HepG2 (cell line): ENCODE measurements around the gene DNALI1. TPM values are rescaled to one million over a fixed set of nuclear protein-coding genes. Genes with fewer than 3 reads are reported as not detected.

Source experiments
- BATF2 ChIP-seq: sonication (generic); formaldehyde crosslinking; IDR thresholded peaks from 2 replicates; pipeline ENCODE4 v1.8.0; 2022; ENCODE audit warnings: mild to moderate bottlenecking, missing genetic modification reagents, moderate library complexity
- CREB1 ChIP-seq, 2 experiments: fragments of 450-650 bp in 1 of 2; IDR thresholded peaks; 2 replicates each; pipeline ENCODE4 v1.6.1; 2016 to 2017; ENCODE audit warnings: control low read depth in 1 of 2, mild to moderate bottlenecking in 1 of 2, missing compliant biosample characterization in 1 of 2, missing genetic modification characterization in 1 of 2
- HNRNPH1 ChIP-seq: fragments of 200-400 bp; formaldehyde crosslinking; optimal IDR thresholded peaks from 2 replicates; pipeline ENCODE3; 2017; ENCODE audit warnings: mild to moderate bottlenecking, low read depth, low read length
- MAZ ChIP-seq, 2 experiments: sonication (generic) in 1 of 2; formaldehyde crosslinking in 1 of 2; IDR thresholded peaks; 2 replicates each; pipeline versions ENCODE4 v1.5.0 to v1.6.1; 2012 to 2020; ENCODE audit warnings: low read depth in 2 of 2, mild to moderate bottlenecking in 2 of 2, borderline replicate concordance in 1 of 2, improper control_type of control experiment in 1 of 2, low read length in 1 of 2, missing genetic modification reagents in 1 of 2, moderate library complexity in 1 of 2
- NFKBIZ ChIP-seq: IDR thresholded peaks from 2 replicates; pipeline ENCODE4 v1.6.1; 2018; ENCODE audit warnings: missing genetic modification reagents, missing compliant biosample characterization
- TAF15 ChIP-seq: fragments of 200-400 bp; formaldehyde crosslinking; IDR thresholded peaks from one replicate; pipeline ENCODE4 v1.6.1; 2018; ENCODE audit warnings: mild to moderate bottlenecking, low read depth, low read length; ENCODE audit not compliant: poor library complexity, severe bottlenecking
- TOE1 ChIP-seq: sonication (generic); formaldehyde crosslinking; IDR thresholded peaks from 2 replicates; pipeline ENCODE4 v1.4.0; 2020; ENCODE audit warnings: mild to moderate bottlenecking, missing genetic modification reagents
- ZBTB21 ChIP-seq: sonication (generic); formaldehyde crosslinking; IDR thresholded peaks from 2 replicates; pipeline ENCODE4 v1.4.0; 2020; ENCODE audit warnings: missing genetic modification reagents
- ZNF292 ChIP-seq: sonication (generic); formaldehyde crosslinking; IDR thresholded peaks from 2 replicates; pipeline ENCODE4 v1.8.1; 2022; ENCODE audit warnings: mild to moderate bottlenecking, low read depth, missing genetic modification reagents, borderline replicate concordance
- ZNF3 ChIP-seq: IDR thresholded peaks from 2 replicates; pipeline ENCODE4 v1.7.0; 2017; ENCODE audit warnings: inconsistent platforms
- ZNF354B ChIP-seq: sonication (generic); formaldehyde crosslinking; IDR thresholded peaks from 2 replicates; pipeline ENCODE4 v1.8.0; 2022; ENCODE audit warnings: mild to moderate bottlenecking, missing genetic modification reagents
- ZNF383 ChIP-seq: sonication (generic); formaldehyde crosslinking; IDR thresholded peaks from 2 replicates; pipeline ENCODE4 v1.4.0; 2020; ENCODE audit warnings: missing genetic modification reagents, mild to moderate bottlenecking, borderline replicate concordance
- ZNF605 ChIP-seq: sonication (generic); formaldehyde crosslinking; IDR thresholded peaks from 2 replicates; pipeline ENCODE4 v1.8.0; 2022; ENCODE audit warnings: mild to moderate bottlenecking, missing genetic modification reagents
- ZNF761 ChIP-seq: sonication (generic); formaldehyde crosslinking; conservative IDR thresholded peaks from 2 replicates; pipeline ENCODE4 v1.4.0; 2020; ENCODE audit warnings: mild to moderate bottlenecking, missing genetic modification reagents
- polyA plus RNA-seq, 8 experiments: library from polyadenylated mRNA; depleted of rRNA in 3 of 8; stranded (reverse) in 7 of 8; unstranded in 1 of 8; fragments of >200 nt; fragmentation: Illumina TruSeq in 4 of 8; extraction: Trizol in 4 of 8; gene quantifications; 2 replicates each; pipeline versions ENCODE4 v1.2.1 to v1.2.3, GENCODE V29; 2011 to 2016; ENCODE audit warnings: low read depth in 4 of 8, missing spikeins in 1 of 8, mixed read lengths in 1 of 8; ENCODE audit not compliant: insufficient read depth in 1 of 8
- total RNA-seq, 5 experiments: library from RNA; depleted of rRNA; stranded (reverse); fragments of >200 nt; fragmentation: Illumina TruSeq; extraction: Trizol; gene quantifications; 2 replicates each; pipeline ENCODE4 v1.2.3, GENCODE V29; 2016; ENCODE audit warnings: low read depth in 1 of 5
- TF ChIP-seq, protein P1 (sequence below): sonication (generic); formaldehyde crosslinking; IDR thresholded peaks from 2 replicates; pipeline ENCODE4 v1.4.0; 2020; ENCODE audit warnings: missing genetic modification reagents
- TF ChIP-seq, protein P2 (sequence below): sonication (generic); formaldehyde crosslinking; IDR thresholded peaks from 2 replicates; pipeline ENCODE4 v1.4.0; 2020; ENCODE audit warnings: missing genetic modification reagents, borderline replicate concordance
- TF ChIP-seq, protein P3 (sequence below), 2 experiments: fragments of 450-650 bp in 1 of 2; sonication (generic) in 1 of 2; formaldehyde crosslinking; IDR thresholded peaks; 2 replicates each; pipeline versions ENCODE4 v1.5.0 to v1.8.0; 2020 to 2022; ENCODE audit warnings: mild to moderate bottlenecking in 1 of 2, missing genetic modification reagents in 1 of 2
- TF ChIP-seq, protein P4 (sequence below): sonication (generic); formaldehyde crosslinking; IDR thresholded peaks from 2 replicates; pipeline ENCODE4 v1.5.1; 2020; ENCODE audit warnings: mild to moderate bottlenecking, missing genetic modification reagents, moderate library complexity

Gene DNALI1
- total and polyA plus RNA-seq, 2 of the 13 experiments (the other 11 are each of a cell fraction or from before 2014, with no cell fraction given): 0.42 to 0.70 TPM

- TF ChIP-seq CREB1 (IDR thresholded peaks at IDR 0.05) (peak; percentile 96), CREB1 (CRISPR knock-in tag; IDR thresholded peaks at IDR 0.05) (peak; percentile 98), ZNF761 (0 out of 2 replicates have a peak, but pooled peaks have one; percentile 49), ZNF354B (CRISPR knock-in tag) (no peak), TOE1 (CRISPR knock-in tag) (no peak), ZBTB21 (CRISPR knock-in tag) (peak; percentile 56; the same call in 1 of the 2 replicates), ZNF292 (CRISPR knock-in tag) (peak; percentile 45; the same call in 1 of the 2 replicates), ZNF383 (CRISPR knock-in tag) (no peak), TAF15 (no peak), MAZ (IDR thresholded peaks at IDR 0.05; ENCODE audit: borderline replicate concordance, low read depth, low read length) (peak; percentile 60; the same call in 1 of the 2 replicates), MAZ (CRISPR knock-in tag; IDR thresholded peaks at IDR 0.05; ENCODE audit: low read depth) (peak; percentile 84), BATF2 (CRISPR knock-in tag) (no peak), ZNF3 (CRISPR knock-in tag) (0 out of 2 replicates have a peak, but pooled peaks have one; percentile 34), ZNF605 (CRISPR knock-in tag) (no peak), HNRNPH1 (no peak), NFKBIZ (no peak)
- TF ChIP-seq, protein P1, sequence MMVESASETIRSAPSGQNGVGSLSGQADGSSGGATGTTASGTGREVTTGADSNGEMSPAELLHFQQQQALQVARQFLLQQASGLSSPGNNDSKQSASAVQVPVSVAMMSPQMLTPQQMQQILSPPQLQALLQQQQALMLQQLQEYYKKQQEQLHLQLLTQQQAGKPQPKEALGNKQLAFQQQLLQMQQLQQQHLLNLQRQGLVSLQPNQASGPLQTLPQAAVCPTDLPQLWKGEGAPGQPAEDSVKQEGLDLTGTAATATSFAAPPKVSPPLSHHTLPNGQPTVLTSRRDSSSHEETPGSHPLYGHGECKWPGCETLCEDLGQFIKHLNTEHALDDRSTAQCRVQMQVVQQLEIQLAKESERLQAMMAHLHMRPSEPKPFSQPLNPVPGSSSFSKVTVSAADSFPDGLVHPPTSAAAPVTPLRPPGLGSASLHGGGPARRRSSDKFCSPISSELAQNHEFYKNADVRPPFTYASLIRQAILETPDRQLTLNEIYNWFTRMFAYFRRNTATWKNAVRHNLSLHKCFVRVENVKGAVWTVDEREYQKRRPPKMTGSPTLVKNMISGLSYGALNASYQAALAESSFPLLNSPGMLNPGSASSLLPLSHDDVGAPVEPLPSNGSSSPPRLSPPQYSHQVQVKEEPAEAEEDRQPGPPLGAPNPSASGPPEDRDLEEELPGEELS (CRISPR knock-in tag): no peak
- TF ChIP-seq, protein P2, sequence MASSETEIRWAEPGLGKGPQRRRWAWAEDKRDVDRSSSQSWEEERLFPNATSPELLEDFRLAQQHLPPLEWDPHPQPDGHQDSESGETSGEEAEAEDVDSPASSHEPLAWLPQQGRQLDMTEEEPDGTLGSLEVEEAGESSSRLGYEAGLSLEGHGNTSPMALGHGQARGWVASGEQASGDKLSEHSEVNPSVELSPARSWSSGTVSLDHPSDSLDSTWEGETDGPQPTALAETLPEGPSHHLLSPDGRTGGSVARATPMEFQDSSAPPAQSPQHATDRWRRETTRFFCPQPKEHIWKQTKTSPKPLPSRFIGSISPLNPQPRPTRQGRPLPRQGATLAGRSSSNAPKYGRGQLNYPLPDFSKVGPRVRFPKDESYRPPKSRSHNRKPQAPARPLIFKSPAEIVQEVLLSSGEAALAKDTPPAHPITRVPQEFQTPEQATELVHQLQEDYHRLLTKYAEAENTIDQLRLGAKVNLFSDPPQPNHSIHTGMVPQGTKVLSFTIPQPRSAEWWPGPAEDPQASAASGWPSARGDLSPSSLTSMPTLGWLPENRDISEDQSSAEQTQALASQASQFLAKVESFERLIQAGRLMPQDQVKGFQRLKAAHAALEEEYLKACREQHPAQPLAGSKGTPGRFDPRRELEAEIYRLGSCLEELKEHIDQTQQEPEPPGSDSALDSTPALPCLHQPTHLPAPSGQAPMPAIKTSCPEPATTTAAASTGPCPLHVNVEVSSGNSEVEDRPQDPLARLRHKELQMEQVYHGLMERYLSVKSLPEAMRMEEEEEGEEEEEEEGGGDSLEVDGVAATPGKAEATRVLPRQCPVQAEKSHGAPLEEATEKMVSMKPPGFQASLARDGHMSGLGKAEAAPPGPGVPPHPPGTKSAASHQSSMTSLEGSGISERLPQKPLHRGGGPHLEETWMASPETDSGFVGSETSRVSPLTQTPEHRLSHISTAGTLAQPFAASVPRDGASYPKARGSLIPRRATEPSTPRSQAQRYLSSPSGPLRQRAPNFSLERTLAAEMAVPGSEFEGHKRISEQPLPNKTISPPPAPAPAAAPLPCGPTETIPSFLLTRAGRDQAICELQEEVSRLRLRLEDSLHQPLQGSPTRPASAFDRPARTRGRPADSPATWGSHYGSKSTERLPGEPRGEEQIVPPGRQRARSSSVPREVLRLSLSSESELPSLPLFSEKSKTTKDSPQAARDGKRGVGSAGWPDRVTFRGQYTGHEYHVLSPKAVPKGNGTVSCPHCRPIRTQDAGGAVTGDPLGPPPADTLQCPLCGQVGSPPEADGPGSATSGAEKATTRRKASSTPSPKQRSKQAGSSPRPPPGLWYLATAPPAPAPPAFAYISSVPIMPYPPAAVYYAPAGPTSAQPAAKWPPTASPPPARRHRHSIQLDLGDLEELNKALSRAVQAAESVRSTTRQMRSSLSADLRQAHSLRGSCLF (CRISPR knock-in tag): no peak
- TF ChIP-seq, protein P3, sequence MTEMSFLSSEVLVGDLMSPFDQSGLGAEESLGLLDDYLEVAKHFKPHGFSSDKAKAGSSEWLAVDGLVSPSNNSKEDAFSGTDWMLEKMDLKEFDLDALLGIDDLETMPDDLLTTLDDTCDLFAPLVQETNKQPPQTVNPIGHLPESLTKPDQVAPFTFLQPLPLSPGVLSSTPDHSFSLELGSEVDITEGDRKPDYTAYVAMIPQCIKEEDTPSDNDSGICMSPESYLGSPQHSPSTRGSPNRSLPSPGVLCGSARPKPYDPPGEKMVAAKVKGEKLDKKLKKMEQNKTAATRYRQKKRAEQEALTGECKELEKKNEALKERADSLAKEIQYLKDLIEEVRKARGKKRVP (CRISPR knock-in tag; IDR thresholded peaks at IDR 0.05): no peak
- TF ChIP-seq, protein P4, sequence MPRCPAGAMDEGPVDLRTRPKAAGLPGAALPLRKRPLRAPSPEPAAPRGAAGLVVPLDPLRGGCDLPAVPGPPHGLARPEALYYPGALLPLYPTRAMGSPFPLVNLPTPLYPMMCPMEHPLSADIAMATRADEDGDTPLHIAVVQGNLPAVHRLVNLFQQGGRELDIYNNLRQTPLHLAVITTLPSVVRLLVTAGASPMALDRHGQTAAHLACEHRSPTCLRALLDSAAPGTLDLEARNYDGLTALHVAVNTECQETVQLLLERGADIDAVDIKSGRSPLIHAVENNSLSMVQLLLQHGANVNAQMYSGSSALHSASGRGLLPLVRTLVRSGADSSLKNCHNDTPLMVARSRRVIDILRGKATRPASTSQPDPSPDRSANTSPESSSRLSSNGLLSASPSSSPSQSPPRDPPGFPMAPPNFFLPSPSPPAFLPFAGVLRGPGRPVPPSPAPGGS (CRISPR knock-in tag): no peak
Measured at GRCh38 chr1:37595440-37596181, 38.9 kb downstream of the DNALI1 start, which contains the start of gene GNL2 (continued).
